VCaP (cell line): ENCODE measurements around the gene DEFB118.

Experiments
- H3K27ac ChIP-seq: fragments of 450-650 bp; 2 replicates; pipeline ENCODE4 v1.5.1; 2017
- TF ChIP-seq, protein P1 (sequence below): fragments of 450-650 bp; conservative IDR thresholded peaks from 2 replicates; pipeline ENCODE4 v1.5.1; 2017; ENCODE audit warnings: mild to moderate bottlenecking, moderate library complexity

DEFB118 gene

DNA sequence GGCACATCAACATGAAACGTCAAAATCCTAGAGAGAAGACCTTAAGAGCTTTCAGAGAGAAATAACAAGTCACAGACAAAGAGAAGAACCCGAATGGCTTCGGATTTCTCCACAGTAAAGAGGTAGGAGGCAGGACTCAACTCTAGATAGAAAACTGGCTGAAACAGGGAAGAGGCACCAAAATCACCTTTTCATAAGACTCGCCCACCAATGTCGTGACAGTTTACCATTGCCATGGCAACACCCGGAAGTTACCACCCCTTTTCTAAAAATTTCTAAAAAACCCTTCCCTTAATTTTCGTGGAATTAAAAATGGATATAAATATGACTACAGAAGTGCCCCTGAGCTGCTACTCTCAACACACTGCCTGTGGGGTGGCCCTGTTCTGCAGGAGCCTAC, 49.9 kb downstream of the DEFB118 start:
- TF ChIP-seq, protein P1, sequence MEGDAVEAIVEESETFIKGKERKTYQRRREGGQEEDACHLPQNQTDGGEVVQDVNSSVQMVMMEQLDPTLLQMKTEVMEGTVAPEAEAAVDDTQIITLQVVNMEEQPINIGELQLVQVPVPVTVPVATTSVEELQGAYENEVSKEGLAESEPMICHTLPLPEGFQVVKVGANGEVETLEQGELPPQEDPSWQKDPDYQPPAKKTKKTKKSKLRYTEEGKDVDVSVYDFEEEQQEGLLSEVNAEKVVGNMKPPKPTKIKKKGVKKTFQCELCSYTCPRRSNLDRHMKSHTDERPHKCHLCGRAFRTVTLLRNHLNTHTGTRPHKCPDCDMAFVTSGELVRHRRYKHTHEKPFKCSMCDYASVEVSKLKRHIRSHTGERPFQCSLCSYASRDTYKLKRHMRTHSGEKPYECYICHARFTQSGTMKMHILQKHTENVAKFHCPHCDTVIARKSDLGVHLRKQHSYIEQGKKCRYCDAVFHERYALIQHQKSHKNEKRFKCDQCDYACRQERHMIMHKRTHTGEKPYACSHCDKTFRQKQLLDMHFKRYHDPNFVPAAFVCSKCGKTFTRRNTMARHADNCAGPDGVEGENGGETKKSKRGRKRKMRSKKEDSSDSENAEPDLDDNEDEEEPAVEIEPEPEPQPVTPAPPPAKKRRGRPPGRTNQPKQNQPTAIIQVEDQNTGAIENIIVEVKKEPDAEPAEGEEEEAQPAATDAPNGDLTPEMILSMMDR: no peak
- H3K27ac ChIP-seq: no peak overlapping the region
